ENCODE data around the gene C5.

DNA sequence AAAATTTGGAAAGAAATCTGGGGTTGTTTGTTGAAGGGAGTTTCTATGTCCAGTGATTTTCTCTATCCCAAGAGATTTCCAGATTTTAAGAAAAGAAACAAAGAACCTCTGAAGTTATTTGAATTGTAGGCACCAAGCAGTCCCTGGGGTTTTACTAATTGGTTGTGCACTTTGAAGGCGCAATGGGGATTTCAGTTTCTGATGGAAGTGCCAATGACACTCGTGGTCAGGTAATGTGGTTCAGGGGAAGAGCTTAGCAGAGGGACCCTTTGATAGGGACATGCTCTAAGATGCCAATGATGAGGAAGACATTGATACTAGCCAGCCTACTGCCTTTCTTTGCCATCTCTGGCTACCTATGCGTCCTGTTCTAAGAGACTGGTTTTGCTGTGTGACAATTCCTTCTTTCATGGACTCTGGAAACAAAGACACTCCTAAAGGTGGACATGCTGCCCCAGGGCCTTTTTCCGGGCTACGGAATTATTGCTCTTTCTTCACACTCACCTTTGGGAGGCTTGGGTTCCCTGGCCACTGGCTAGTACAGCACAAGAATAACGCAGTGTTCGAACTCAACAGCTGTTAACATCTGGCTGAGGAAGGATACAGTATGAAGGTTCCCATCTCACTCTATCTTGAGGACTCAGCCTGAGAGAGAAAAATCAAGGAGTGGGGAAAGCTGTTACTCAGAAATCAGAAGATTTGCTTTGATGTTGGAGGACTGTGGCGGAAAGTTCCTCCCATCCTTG lies 116.6 kb downstream of the C5 start:
- no peak for TF ChIP-seq CTCF (IDR thresholded peaks at IDR 0.05)
- no peak for TF ChIP-seq POLR2A (IDR thresholded peaks at IDR 0.05)

Measured in Peyer's patch (tissue), 4 donors.